Naive thymus-derived CD8-positive, alpha-beta T cell (primary cell): ENCODE data around the gene OGG1. TPM values are rescaled to one million over a fixed set of nuclear protein-coding genes. Genes with fewer than 3 reads are reported as not detected.

ENCODE experiments used
- ATAC-seq, 2 donors: fragments of 150-1000 bp; cut with Tn5 transposase in 1 of 2; sonication (Bioruptor Pico), chemical (Tn5 transposase) in 1 of 2; 1 replicate in 1 of 2; 2 replicates in 1 of 2; pipeline ENCODE4 v1.10.0; 2021; ENCODE audit warnings: mild to moderate bottlenecking in 2 of 2, moderate library complexity in 2 of 2
- POLR2A ChIA-PET: fragments of 350-600 bp; sonication (Branson Sonifier 250); formaldehyde crosslinking; loops from one replicate; lab custom pipeline; 2021; ENCODE audit warnings: antibody characterized with exemption; lab: Charles Lee
- DNase-seq, 10 donors: peaks; one replicate each; pipeline versions ENCODE4 v3.0.0 to v3.0.0-alpha.2; 2020 to 2022
- H3K27ac Mint-ChIP-seq, 10 donors: one replicate each; pipeline ENCODE4 v1.8.0; 2020 to 2022; ENCODE audit warnings: mild to moderate bottlenecking in 10 of 10, mixed read lengths in 10 of 10, moderate library complexity in 4 of 10, inconsistent platforms in 1 of 10
- H3K27me3 Mint-ChIP-seq, 5 donors: one replicate each; pipeline ENCODE4 v1.8.0; 2021 to 2022; ENCODE audit warnings: mixed read lengths in 5 of 5
- H3K36me3 Mint-ChIP-seq, 3 donors: one replicate each; pipeline ENCODE4 v1.8.0; 2020 to 2022; ENCODE audit warnings: mixed read lengths in 3 of 3, mild to moderate bottlenecking in 2 of 3, inconsistent platforms in 1 of 3
- H3K4me1 Mint-ChIP-seq, 4 donors: one replicate each; pipeline ENCODE4 v1.8.0; 2021 to 2022; ENCODE audit warnings: mixed read lengths in 4 of 4
- H3K4me3 Mint-ChIP-seq, 10 donors: one replicate each; pipeline ENCODE4 v1.8.0; 2020 to 2022; ENCODE audit warnings: mild to moderate bottlenecking in 10 of 10, mixed read lengths in 10 of 10, moderate library complexity in 6 of 10, inconsistent platforms in 1 of 10
- H3K9me3 Mint-ChIP-seq, 9 donors: one replicate each; pipeline ENCODE4 v1.8.0; 2020 to 2022; ENCODE audit warnings: mixed read lengths in 9 of 9, mild to moderate bottlenecking in 3 of 9, inconsistent platforms in 1 of 9, moderate library complexity in 1 of 9
- polyA plus RNA-seq, 3 donors: library from polyadenylated mRNA; unstranded; fragments of 300-500 nt; fragmentation: Illumina TruSeq; gene quantifications; one replicate each; pipeline ENCODE4 v1.2.3, GENCODE V29; 2021
- total RNA-seq, 8 experiments: library from RNA in 2 of 8; stranded (reverse) in 2 of 8; gene quantifications; one replicate each; pipeline ENCODE4 v1.2.3 and lab custom pipeline; 2021 to 2026

OGG1 gene
- total RNA-seq (10 to 100 TPM; 25.7 to 27.0 TPM), polyA plus RNA-seq (10 to 100 TPM; 15.3 to 20.7 (median 18.0) TPM), total RNA-seq (lab: John Stamatoyannopoulos, UW) (6.1 to 17.7 (median 14.9) reads per million in 6 experiments)

GRCh38 chr3:9749645-9750555 lies at the start of gene OGG1:
Gene OGG1, plus strand, starts transcription at chr3:9749952. Its CDS starts 335 bp downstream, at chr3:9750287.
- Mint-ChIP-seq H3K4me3 (peak within 1 kb of the TSS; percentile 91 to 99 (median 96)), H3K27ac (peak within 1 kb of the TSS; percentile 90 to 98 (median 93)), H3K36me3 (peaks cover 0 to 62% (median 3%) of the 10 kb centered on the region in 3 donors), H3K27me3 (no peaks in the 10 kb centered on the region), H3K4me1 (peaks cover 22 to 50% (median 47%) of the 10 kb centered on the region in 4 donors), H3K9me3 (no peaks in the 10 kb centered on the region)
- ATAC-seq, result peak; percentile 95 to 96
- POLR2A ChIA-PET, result interaction anchor here (0.6 to 5.5 kb wide), 11 partner anchors 10 to 184 kb away, joined by 3 to 52 read pairs (median 4); partner anchors contain the start of genes ARPC4, BRPF1, CRELD1 and JAGN1
- peak; percentile 80 to 98 (median 94) for DNase-seq

DNA sequence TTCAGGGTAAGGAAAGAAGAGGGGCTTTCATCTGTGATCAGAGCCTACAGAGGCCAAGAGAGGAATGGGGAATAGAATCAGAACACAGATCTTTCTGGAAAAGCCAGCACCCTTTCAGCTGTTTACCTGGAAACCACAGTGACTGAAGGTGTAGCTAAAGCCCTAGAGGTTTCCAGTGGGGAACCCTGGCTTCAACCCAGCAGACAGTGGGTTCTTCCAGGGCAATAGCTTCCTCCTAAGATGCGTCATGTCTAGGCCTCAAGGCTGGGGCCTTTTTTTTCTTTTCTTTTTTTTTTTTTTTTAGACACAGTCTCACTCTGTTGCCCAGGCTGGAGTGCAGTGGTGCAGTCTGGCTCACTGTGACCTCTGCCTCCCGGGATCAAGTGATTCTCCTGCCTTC lies 49.2 kb upstream of the OGG1 start:
- Mint-ChIP-seq H3K27ac (no peak overlapping the region), H3K36me3 (peaks cover 0 to 68% (median 42%) of the 10 kb centered on the region in 3 donors), H3K27me3 (peaks cover 3 to 22% (median 9%) of the 10 kb centered on the region in 5 donors), H3K4me3 (peak overlapping the region in 1 of 10 donors; percentile 5), H3K4me1 (peaks cover 14 to 17% (median 16%) of the 10 kb centered on the region in 4 donors), H3K9me3 (peaks cover 0 to 1% (median 0%) of the 10 kb centered on the region in 9 donors)
- DNase-seq, result no peak
- POLR2A ChIA-PET, result interaction anchor here (0.7 kb wide), 1 partner anchor 429 kb away, joined by 5 read pairs; no protein-coding TSS in a partner anchor
- no peak for ATAC-seq

DNA sequence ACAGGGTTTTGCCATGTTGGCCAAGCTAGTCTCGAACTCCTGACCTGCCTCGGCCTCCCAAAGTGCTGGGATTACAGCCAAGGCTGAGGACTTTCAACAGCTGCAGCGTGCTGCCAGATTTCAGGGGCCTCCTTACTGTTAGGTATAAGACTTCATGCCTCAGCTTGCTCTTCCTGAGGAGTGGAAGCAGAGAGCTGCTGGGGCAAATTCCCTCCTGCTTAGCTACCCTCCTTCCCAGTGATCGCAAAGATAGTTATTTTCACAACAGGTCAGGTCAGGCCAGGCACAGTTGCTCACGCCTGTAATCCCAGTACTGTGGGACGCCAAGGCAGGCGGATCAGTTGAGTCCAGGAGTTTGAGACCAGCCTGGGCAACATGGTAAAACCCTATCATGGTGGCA lies 48.7 kb upstream of the OGG1 start:
- H3K27ac Mint-ChIP-seq, result no peak overlapping the region
- POLR2A ChIA-PET, result no interaction called here
- peaks cover under 1 to 63% (median 41%) of the 10 kb centered on the region in 3 donors for H3K36me3 Mint-ChIP-seq
- H3K4me1 Mint-ChIP-seq, result peaks cover 14 to 17% (median 16%) of the 10 kb centered on the region in 4 donors
- no peak for DNase-seq
- ATAC-seq, result no peak
- H3K27me3 Mint-ChIP-seq, result peaks cover 4 to 27% (median 12%) of the 10 kb centered on the region in 5 donors
- peaks cover 0 to 1% (median 0%) of the 10 kb centered on the region in 9 donors for H3K9me3 Mint-ChIP-seq
- no peak overlapping the region for H3K4me3 Mint-ChIP-seq

DNA sequence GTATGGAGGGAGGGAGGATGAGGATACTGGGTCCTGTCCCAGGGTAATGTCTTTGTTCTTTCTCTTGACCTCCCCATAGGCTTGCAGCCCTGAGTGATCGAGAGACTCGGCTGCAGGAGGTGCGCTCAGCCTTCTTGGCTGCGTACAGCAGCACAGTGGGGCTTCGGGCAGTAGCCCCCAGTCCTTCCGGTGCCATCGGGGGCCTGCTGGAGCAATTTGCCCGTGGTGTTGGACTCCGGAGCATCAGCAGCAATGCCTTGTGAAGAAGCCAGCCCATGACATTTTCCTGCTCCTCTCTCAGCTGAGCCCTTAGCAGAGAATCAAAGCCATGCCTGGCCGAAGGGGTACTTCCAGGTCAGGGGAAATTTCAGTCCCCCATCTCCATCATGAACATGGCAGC lies 48.0 kb upstream of the OGG1 start:
- POLR2A ChIA-PET, result no interaction called here
- DNase-seq (peak in 1 of 10 donors; percentile 11), ATAC-seq (no peak)
- Mint-ChIP-seq H3K4me1 (peaks cover 14 to 18% (median 16%) of the 10 kb centered on the region in 4 donors), H3K4me3 (no peak overlapping the region), H3K27me3 (peaks cover 7 to 30% (median 19%) of the 10 kb centered on the region in 5 donors), H3K36me3 (peaks cover 8 to 58% (median 40%) of the 10 kb centered on the region in 3 donors), H3K9me3 (peaks cover 0 to 1% (median 0%) of the 10 kb centered on the region in 9 donors), H3K27ac (no peak overlapping the region)

GRCh38 chr3:9703240-9703639 lies 46.5 kb upstream of the OGG1 start:
- POLR2A ChIA-PET, result no interaction called here
- peaks cover 0 to 1% (median 0%) of the 10 kb centered on the region in 9 donors for H3K9me3 Mint-ChIP-seq
- peak overlapping the region in 8 of 10 donors; percentile 5 to 70 (median 40) for H3K4me3 Mint-ChIP-seq
- DNase-seq, result no peak
- no peak for ATAC-seq
- H3K27ac Mint-ChIP-seq, result no peak overlapping the region
- peaks cover 15 to 18% (median 16%) of the 10 kb centered on the region in 4 donors for H3K4me1 Mint-ChIP-seq
- H3K36me3 Mint-ChIP-seq, result peaks cover 8 to 45% (median 38%) of the 10 kb centered on the region in 3 donors
- H3K27me3 Mint-ChIP-seq, result peaks cover 9 to 30% (median 23%) of the 10 kb centered on the region in 5 donors

DNA sequence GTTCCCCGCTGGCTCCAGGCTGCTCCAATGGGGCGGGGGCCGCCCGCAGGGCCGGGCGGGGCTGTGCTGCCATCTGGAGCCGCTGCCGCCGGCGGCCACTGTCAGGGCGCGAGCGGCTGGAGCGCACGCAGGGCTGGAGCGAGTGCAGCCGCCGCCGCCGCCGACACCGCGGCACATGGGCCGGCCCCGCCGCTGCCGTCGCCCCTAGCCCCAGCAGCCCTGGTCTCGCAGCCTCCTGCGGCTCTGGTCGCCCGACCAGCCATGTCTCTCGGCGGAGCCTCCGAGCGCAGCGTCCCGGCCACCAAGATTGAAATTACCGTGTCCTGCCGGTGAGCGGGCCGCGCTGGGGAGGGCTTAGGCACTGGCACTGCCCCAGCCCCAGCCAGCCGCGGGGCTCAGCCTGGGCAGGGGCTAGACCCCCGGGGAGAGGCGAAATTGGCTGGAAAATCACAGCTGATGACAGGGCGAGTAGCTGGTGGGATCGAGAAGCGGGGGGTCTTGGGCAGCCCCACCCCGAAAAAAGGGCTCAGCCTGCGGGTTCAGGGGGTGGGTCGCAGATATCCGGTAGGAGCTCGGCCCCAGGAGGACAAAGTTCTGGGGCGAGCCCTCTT lies 45.9 kb upstream of the OGG1 start, which contains the start of gene CPNE9:
CPNE9 (plus strand) TSS at position 98 of the 611 bp plus-strand sequence; CDS start at position 262, 164 bp downstream.
- peaks cover 8 to 40% (median 38%) of the 10 kb centered on the region in 3 donors for H3K36me3 Mint-ChIP-seq
- H3K4me3 Mint-ChIP-seq, result peak within 1 kb of the TSS; percentile 32 to 71 (median 54)
- POLR2A ChIA-PET, result no interaction called here
- H3K27me3 Mint-ChIP-seq, result peaks cover 9 to 30% (median 23%) of the 10 kb centered on the region in 5 donors
- peaks cover 0 to 1% (median 0%) of the 10 kb centered on the region in 9 donors for H3K9me3 Mint-ChIP-seq
- H3K27ac Mint-ChIP-seq, result peak within 1 kb of the TSS in 1 of 10 donors; percentile 8
- peak; percentile 38 to 46 for ATAC-seq
- H3K4me1 Mint-ChIP-seq, result peaks cover 15 to 18% (median 16%) of the 10 kb centered on the region in 4 donors
- DNase-seq, result peak in 1 of 10 donors; percentile 37

GRCh38 chr3:9704347-9705322 lies 45.1 kb upstream of the OGG1 start:
- peaks cover 0 to 1% (median 0%) of the 10 kb centered on the region in 9 donors for H3K9me3 Mint-ChIP-seq
- peaks cover 9 to 30% (median 23%) of the 10 kb centered on the region in 5 donors for H3K27me3 Mint-ChIP-seq
- POLR2A ChIA-PET, result no interaction called here
- H3K4me1 Mint-ChIP-seq, result peaks cover 13 to 18% (median 16%) of the 10 kb centered on the region in 4 donors
- H3K4me3 Mint-ChIP-seq, result peak overlapping the region; percentile 32 to 74 (median 56)
- no peak overlapping the region for H3K27ac Mint-ChIP-seq
- peaks cover 8 to 38% (median 32%) of the 10 kb centered on the region in 3 donors for H3K36me3 Mint-ChIP-seq
- ATAC-seq (peak; percentile 45 to 50), DNase-seq (peak in 5 of 10 donors; percentile 5 to 56 (median 16))

- no peak for ATAC-seq
- H3K4me3 Mint-ChIP-seq, result no peak overlapping the region
- DNase-seq, result peak in 1 of 10 donors; percentile 2
- no peak overlapping the region for H3K27ac Mint-ChIP-seq
- H3K36me3 Mint-ChIP-seq, result peaks cover 0 to 8% (median 7%) of the 10 kb centered on the region in 3 donors
- H3K27me3 Mint-ChIP-seq, result peaks cover 8 to 21% (median 12%) of the 10 kb centered on the region in 5 donors
- POLR2A ChIA-PET, result no interaction called here
- H3K4me1 Mint-ChIP-seq, result peaks cover 2 to 7% (median 4%) of the 10 kb centered on the region in 4 donors
- no peaks in the 10 kb centered on the region for H3K9me3 Mint-ChIP-seq
These were observed 39.5 kb upstream of the OGG1 start for GRCh38 chr3:9710174-9710739.

DNA sequence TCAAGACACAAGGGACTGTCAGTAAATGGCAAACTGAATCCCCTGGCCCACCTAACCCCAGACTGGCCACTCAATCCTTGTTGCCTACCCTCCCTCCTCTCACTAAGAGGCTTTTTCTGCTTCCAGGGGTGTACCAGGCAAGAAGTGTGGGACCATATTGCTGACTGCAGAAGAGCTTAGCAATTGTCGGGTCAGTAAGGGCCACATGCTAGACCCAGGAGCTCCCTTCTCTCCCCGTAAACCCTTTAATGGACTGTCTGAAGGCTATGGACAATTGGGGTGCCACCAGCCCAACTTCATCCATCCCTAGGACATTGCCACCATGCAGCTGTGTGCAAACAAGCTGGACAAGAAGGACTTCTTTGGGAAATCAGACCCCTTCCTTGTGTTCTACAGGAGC lies 37.3 kb upstream of the OGG1 start:
- Mint-ChIP-seq H3K36me3 (no peaks in the 10 kb centered on the region), H3K9me3 (no peaks in the 10 kb centered on the region), H3K27me3 (peaks cover 0 to 11% (median under 1%) of the 10 kb centered on the region in 5 donors), H3K4me1 (peaks cover 2 to 12% (median 6%) of the 10 kb centered on the region in 4 donors), H3K4me3 (no peak overlapping the region), H3K27ac (no peak overlapping the region)
- no peak for DNase-seq
- no peak for ATAC-seq
- POLR2A ChIA-PET, result interaction anchor here (1.2 kb wide), 1 partner anchor 19 kb away, joined by 4 read pairs; the partner anchor contains the start of gene BRPF1

- no peak overlapping the region for H3K4me3 Mint-ChIP-seq
- peaks cover 10 to 18% (median 11%) of the 10 kb centered on the region in 4 donors for H3K4me1 Mint-ChIP-seq
- no peak overlapping the region for H3K27ac Mint-ChIP-seq
- POLR2A ChIA-PET, result no interaction called here
- ATAC-seq (no peak), DNase-seq (no peak)
- peaks cover 0 to 10% (median 0%) of the 10 kb centered on the region in 5 donors for H3K27me3 Mint-ChIP-seq
- H3K9me3 Mint-ChIP-seq, result no peaks in the 10 kb centered on the region
- no peaks in the 10 kb centered on the region for H3K36me3 Mint-ChIP-seq
These were observed 36.6 kb upstream of the OGG1 start for GRCh38 chr3:9713142-9713541.

- Mint-ChIP-seq H3K27ac (peak overlapping the region in 2 of 10 donors; percentile 2 to 60), H3K27me3 (peaks cover 0 to 10% (median 0%) of the 10 kb centered on the region in 5 donors), H3K4me3 (no peak overlapping the region), H3K9me3 (no peaks in the 10 kb centered on the region), H3K36me3 (no peaks in the 10 kb centered on the region), H3K4me1 (peaks cover 13 to 21% (median 14%) of the 10 kb centered on the region in 4 donors)
- ATAC-seq (no peak), DNase-seq (no peak)
- POLR2A ChIA-PET, result interaction anchor here (1.0 kb wide), 1 partner anchor 34 kb away, joined by 3 read pairs; the partner anchor contains the start of gene OGG1
These were observed 34.6 kb upstream of the OGG1 start for GRCh38 chr3:9715136-9715535.
